WTC11 (cell line): ENCODE results near the gene HIPK2.

Experiments used
- ZNF121 ChIP-seq: sonication (generic); formaldehyde crosslinking; IDR thresholded peaks from 2 replicates; pipeline ENCODE4 v1.8.0; 2023; ENCODE audit warnings: missing genetic modification reagents
- TF ChIP-seq, protein P1 (sequence below): sonication (generic); formaldehyde crosslinking; IDR thresholded peaks from 2 replicates; pipeline ENCODE4 v1.8.1; 2022; ENCODE audit warnings: low read depth, missing genetic modification reagents, borderline replicate concordance
- TF ChIP-seq, protein P2 (sequence below): fragments of 250-450 bp; sonication (Bioruptor Pico); IDR thresholded peaks from 2 replicates; pipeline ENCODE4 v1.9.0; 2021; ENCODE audit warnings: mild to moderate bottlenecking, borderline replicate concordance

- TF ChIP-seq, protein P1, sequence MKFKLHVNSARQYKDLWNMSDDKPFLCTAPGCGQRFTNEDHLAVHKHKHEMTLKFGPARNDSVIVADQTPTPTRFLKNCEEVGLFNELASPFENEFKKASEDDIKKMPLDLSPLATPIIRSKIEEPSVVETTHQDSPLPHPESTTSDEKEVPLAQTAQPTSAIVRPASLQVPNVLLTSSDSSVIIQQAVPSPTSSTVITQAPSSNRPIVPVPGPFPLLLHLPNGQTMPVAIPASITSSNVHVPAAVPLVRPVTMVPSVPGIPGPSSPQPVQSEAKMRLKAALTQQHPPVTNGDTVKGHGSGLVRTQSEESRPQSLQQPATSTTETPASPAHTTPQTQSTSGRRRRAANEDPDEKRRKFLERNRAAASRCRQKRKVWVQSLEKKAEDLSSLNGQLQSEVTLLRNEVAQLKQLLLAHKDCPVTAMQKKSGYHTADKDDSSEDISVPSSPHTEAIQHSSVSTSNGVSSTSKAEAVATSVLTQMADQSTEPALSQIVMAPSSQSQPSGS, result no peak
- TF ChIP-seq ZNF121 (CRISPR knock-in tag), result no peak
- TF ChIP-seq, protein P2, sequence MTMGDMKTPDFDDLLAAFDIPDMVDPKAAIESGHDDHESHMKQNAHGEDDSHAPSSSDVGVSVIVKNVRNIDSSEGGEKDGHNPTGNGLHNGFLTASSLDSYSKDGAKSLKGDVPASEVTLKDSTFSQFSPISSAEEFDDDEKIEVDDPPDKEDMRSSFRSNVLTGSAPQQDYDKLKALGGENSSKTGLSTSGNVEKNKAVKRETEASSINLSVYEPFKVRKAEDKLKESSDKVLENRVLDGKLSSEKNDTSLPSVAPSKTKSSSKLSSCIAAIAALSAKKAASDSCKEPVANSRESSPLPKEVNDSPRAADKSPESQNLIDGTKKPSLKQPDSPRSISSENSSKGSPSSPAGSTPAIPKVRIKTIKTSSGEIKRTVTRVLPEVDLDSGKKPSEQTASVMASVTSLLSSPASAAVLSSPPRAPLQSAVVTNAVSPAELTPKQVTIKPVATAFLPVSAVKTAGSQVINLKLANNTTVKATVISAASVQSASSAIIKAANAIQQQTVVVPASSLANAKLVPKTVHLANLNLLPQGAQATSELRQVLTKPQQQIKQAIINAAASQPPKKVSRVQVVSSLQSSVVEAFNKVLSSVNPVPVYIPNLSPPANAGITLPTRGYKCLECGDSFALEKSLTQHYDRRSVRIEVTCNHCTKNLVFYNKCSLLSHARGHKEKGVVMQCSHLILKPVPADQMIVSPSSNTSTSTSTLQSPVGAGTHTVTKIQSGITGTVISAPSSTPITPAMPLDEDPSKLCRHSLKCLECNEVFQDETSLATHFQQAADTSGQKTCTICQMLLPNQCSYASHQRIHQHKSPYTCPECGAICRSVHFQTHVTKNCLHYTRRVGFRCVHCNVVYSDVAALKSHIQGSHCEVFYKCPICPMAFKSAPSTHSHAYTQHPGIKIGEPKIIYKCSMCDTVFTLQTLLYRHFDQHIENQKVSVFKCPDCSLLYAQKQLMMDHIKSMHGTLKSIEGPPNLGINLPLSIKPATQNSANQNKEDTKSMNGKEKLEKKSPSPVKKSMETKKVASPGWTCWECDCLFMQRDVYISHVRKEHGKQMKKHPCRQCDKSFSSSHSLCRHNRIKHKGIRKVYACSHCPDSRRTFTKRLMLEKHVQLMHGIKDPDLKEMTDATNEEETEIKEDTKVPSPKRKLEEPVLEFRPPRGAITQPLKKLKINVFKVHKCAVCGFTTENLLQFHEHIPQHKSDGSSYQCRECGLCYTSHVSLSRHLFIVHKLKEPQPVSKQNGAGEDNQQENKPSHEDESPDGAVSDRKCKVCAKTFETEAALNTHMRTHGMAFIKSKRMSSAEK (CRISPR knock-in tag), result no peak
Measured at GRCh38 chr7:139656387-139656786, 121.4 kb downstream of the HIPK2 start.
